C4-2B (cell line): Measurements from ENCODE around the gene CFAP210.
"Not testable (repeated sequence)": the region's sequence is repeated elsewhere in the genome, so short reads cannot be mapped to it uniquely, and the experiment has no call there.

ENCODE experiments used
- H3K27ac ChIP-seq: fragments of 450-650 bp; 2 replicates; pipeline ENCODE4 v1.5.1; 2017
- ZFX ChIP-seq: fragments of 450-650 bp; IDR thresholded peaks from 2 replicates; pipeline ENCODE4 v1.6.1; 2017
- TF ChIP-seq, protein P1 (sequence below): fragments of 450-650 bp; conservative IDR thresholded peaks from 2 replicates; pipeline ENCODE4 v1.5.1; 2017; ENCODE audit warnings: mild to moderate bottlenecking

The CFAP210 gene

DNA sequence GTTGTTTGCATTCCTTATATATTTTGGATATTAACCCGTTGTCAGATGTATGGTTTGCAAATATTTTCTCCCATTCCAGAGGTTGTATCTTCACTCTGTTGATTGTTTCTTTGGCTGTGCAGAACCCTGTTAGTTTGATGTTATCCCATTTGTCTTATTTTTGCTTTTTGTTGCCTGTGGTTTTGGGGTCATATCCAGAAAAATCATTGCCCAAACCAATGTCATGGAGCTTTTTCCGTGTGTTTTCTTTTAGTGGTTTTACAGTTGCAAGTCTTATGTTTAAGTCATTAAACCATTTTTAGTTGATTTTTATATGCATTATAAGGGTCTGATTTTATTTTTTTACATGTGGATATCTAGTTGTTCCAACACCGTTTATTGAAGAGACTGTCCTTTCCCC lies 74.3 kb downstream of the CFAP210 start:
- no peak overlapping the region for H3K27ac ChIP-seq
- no peak for TF ChIP-seq ZFX
- TF ChIP-seq, protein P1, sequence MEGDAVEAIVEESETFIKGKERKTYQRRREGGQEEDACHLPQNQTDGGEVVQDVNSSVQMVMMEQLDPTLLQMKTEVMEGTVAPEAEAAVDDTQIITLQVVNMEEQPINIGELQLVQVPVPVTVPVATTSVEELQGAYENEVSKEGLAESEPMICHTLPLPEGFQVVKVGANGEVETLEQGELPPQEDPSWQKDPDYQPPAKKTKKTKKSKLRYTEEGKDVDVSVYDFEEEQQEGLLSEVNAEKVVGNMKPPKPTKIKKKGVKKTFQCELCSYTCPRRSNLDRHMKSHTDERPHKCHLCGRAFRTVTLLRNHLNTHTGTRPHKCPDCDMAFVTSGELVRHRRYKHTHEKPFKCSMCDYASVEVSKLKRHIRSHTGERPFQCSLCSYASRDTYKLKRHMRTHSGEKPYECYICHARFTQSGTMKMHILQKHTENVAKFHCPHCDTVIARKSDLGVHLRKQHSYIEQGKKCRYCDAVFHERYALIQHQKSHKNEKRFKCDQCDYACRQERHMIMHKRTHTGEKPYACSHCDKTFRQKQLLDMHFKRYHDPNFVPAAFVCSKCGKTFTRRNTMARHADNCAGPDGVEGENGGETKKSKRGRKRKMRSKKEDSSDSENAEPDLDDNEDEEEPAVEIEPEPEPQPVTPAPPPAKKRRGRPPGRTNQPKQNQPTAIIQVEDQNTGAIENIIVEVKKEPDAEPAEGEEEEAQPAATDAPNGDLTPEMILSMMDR: no peak

GRCh38 chr2:169615982-169616381 lies 78.2 kb downstream of the CFAP210 start:
- H3K27ac ChIP-seq: not testable (repeated sequence)

DNA sequence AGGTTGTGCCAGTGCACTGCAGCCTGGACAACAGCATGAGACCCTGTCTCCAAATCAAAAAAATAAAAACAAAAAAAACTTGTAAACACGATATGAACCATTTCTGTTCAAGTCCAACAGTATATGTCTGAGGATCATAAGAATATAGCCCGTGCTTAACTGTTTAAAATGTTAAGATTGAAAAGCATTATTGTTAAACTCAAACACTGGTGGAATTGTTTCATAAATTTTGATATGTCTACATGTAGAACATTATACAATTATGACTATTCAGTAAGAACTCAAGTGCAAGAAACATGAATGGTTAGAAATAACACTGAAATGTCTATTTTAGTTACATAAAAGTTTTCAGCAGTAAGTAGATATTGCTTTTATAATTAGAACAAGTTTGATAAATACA lies 80.3 kb downstream of the CFAP210 start:
- TF ChIP-seq, protein P1: no peak
- no peak for TF ChIP-seq ZFX
- no peak overlapping the region for H3K27ac ChIP-seq

DNA sequence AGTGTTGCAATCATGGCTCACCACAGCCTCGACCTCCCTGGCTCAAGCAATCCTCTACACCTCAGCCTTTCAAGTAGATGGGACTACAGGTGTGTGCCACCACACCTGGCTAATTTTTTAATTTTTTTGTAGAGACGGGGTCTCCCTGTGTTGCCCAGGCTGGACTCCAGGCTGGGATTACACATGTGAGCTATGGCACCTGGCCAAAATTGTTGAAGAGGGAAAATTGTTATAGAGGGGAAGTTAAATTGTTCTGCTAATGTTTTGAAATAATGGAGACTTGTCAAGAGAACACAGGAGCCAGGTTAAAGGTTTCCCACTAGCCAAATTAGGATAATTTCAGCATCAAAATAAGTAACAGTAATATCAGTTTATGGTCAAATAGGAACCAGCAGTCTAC lies 84.9 kb downstream of the CFAP210 start:
- H3K27ac ChIP-seq: no peak overlapping the region
- TF ChIP-seq, protein P1: no peak
- no peak for TF ChIP-seq ZFX

- no peak for TF ChIP-seq ZFX
- TF ChIP-seq, protein P1: no peak
- no peak overlapping the region for H3K27ac ChIP-seq
Observed at GRCh38 chr2:169599568-169599967, 94.6 kb downstream of the CFAP210 start.

DNA sequence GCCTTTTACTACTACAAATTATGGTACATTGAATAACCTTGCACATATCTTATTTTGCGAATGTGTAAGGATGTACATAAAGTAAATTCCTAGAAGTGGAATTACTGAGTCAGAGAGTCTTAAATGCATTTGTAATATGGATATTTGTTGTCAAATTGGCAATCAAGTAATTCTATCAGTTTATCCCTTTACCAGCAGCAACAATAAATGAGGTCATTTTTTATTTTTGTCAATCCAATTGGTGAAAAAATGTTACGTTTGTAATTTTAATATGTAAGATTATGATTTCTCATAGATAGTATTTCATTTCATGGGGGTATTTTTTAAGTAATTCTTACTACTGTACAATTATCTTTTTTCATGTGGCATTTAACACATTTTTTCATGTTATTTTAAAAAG lies 95.2 kb downstream of the CFAP210 start:
- no peak overlapping the region for H3K27ac ChIP-seq
- no peak for TF ChIP-seq ZFX
- TF ChIP-seq, protein P1: no peak

- H3K27ac ChIP-seq: not testable (repeated sequence)
Observed at GRCh38 chr2:169596546-169596945, 97.7 kb downstream of the CFAP210 start.
